ENCODE results near the gene RTN4RL1. TPM values are rescaled to one million over a fixed set of nuclear protein-coding genes. Genes with fewer than 3 reads are reported as not detected.

Gene RTN4RL1
- total RNA-seq, 4 donors from 2014 or later, result 4.2 to 11.9 (median 9.8) TPM

- TF ChIP-seq CTCF (IDR thresholded peaks at IDR 0.05; ENCODE audit: low read depth), result no peak
Observed at GRCh38 chr17:1919201-1919600, 105.9 kb downstream of the RTN4RL1 start.

- TF ChIP-seq CTCF (IDR thresholded peaks at IDR 0.05; ENCODE audit: low read depth), result no peak
Observed at GRCh38 chr17:1918346-1919162, 106.6 kb downstream of the RTN4RL1 start.

- TF ChIP-seq CTCF (IDR thresholded peaks at IDR 0.05; ENCODE audit: low read depth), result no peak
Observed at GRCh38 chr17:1916963-1917715, 108.0 kb downstream of the RTN4RL1 start.

- TF ChIP-seq CTCF (IDR thresholded peaks at IDR 0.05; ENCODE audit: low read depth), result no peak
Observed at GRCh38 chr17:1916316-1916715, 108.8 kb downstream of the RTN4RL1 start.

GRCh38 chr17:1915889-1916288 lies 109.2 kb downstream of the RTN4RL1 start:
- TF ChIP-seq CTCF (IDR thresholded peaks at IDR 0.05; ENCODE audit: low read depth), result no peak

GRCh38 chr17:1914661-1915083 lies 110.5 kb downstream of the RTN4RL1 start:
- no peak for TF ChIP-seq CTCF (IDR thresholded peaks at IDR 0.05; ENCODE audit: low read depth)

GRCh38 chr17:1913702-1914101 lies 111.4 kb downstream of the RTN4RL1 start:
- TF ChIP-seq CTCF (IDR thresholded peaks at IDR 0.05; ENCODE audit: low read depth), result no peak
